Bronchial epithelial cell (primary cell): ENCODE measurements around the gene RGL3. TPM values are rescaled to one million over a fixed set of nuclear protein-coding genes. Genes with fewer than 3 reads are reported as not detected.
A peak's percentile ranks its signal among the peaks of the same experiment; 100 is the strongest.

ENCODE experiments used
- DNase-seq: peaks from one replicate; pipeline ENCODE4 v3.0.0-alpha.2; 2010; ENCODE audit warnings: low read depth
- FAIRE-seq: peaks from 2 replicates; lab custom pipeline; 2011; peaks lifted over from hg19 to GRCh38; lab: Jason Lieb, UNC
- H3K27me3 ChIP-seq: 2 replicates; pipeline ENCODE4 v1.5.1; 2011; ENCODE audit warnings: low read length; ENCODE audit not compliant: control insufficient read depth, insufficient read depth
- H3K36me3 ChIP-seq: 2 replicates; pipeline ENCODE4 v1.5.1; 2011; ENCODE audit warnings: low read length; ENCODE audit not compliant: control insufficient read depth, insufficient read depth
- H3K4me3 ChIP-seq: 2 replicates; pipeline ENCODE4 v1.5.1; 2011; ENCODE audit warnings: mild to moderate bottlenecking, low read depth, low read length, control low read depth
- CTCF ChIP-seq: IDR thresholded peaks from 2 replicates; pipeline ENCODE4 v1.5.1; 2011; ENCODE audit warnings: mild to moderate bottlenecking, moderate library complexity, low read length, control low read depth, inconsistent platforms; ENCODE audit not compliant: insufficient read depth, severe bottlenecking
- total RNA-seq: library from RNA; depleted of rRNA; stranded (reverse); fragments of >200 nt; gene quantifications from 2 replicates; pipeline ENCODE4 v1.2.1, GENCODE V29; 2014

The RGL3 gene
- total RNA-seq, 1 donor from 2014 or later = 0.26 TPM

DNA sequence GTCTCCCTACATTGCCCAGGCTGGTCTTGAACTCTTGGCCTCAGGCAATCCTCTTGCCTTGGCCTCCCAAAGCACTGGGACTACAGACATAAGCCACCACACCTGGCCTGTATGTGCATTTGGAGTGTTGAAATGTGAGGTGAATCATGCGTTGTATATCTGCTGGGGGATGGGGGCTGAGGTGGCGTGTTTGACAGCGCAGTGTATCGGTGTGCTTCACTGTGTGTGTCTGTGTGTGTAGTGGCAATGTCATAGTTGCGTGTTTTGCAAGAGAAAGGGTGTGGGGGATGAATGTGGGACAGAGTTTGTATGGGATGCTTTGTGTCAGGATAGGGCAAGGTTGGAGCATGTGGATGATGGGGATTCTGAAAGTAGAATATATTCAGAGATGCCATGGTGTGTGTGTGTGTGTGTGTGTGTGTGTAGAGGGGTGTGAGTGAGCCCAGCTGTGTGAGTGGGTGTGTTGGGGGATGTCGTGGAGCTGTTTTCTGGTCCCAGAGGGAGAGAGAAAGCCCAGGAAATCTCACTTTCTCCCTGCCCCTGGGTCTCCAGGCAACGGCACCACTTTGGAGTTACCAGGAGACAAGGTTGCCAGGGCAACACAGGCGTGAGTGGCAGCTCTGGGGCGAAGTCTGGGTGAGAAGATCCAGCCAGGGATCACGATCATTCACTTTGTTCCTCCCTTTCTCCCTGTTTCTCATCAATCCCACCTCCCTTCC is 45.8 kb downstream of the RGL3 start:
- no peak overlapping the region for H3K4me3 ChIP-seq
- DNase-seq (peak; percentile 47), FAIRE-seq (no peak)
- TF ChIP-seq CTCF = no peak
- H3K36me3 ChIP-seq = peaks cover 1% of the 10 kb centered on the region
- H3K27me3 ChIP-seq = no peaks in the 10 kb centered on the region

DNA sequence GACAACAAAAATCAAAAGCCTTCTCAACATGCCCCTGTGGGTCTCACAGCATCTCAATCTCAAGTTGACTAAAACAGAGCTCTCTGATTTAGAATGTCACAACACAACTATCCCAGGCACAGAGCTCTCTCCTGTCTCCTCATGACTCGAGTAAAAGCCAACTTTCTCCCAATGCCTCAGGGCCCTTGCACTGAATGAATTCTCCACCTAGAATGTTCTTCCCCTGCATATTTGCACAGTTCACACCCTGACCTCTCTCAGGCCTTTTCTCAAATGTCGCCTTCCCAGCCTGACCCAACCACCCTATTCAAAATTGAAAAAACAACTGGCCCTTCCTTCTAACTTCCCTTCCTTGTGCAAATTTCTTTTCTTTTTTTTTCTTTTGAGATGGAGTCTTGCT is 48.4 kb downstream of the RGL3 start:
- H3K4me3 ChIP-seq = no peak overlapping the region
- H3K27me3 ChIP-seq = no peaks in the 10 kb centered on the region
- FAIRE-seq = no peak
- no peak for DNase-seq
- peaks cover 4% of the 10 kb centered on the region for H3K36me3 ChIP-seq
- no peak for TF ChIP-seq CTCF

DNA sequence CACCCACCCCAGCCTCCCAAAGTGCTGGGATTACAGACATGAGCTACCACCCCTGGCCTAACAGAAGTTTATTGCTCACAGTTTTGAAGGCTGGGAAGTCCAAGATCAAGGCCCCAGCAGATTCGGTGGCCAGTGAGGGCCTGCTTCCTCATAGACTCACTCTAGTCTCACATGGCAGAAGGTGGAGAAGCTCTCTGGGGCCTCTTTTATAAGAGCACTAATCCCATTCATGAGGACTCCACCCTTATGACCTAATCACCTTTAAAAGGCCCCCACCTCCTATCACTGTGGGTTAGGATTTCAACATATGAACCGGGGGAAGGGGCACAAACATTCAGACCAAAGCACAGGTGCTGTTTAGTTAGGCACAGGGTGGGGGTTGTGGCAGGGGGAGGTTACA is 51.6 kb downstream of the RGL3 start:
- Histone ChIP-seq H3K4me3 (no peak overlapping the region), H3K27me3 (no peaks in the 10 kb centered on the region), H3K36me3 (peaks cover 13% of the 10 kb centered on the region)
- no peak for TF ChIP-seq CTCF
- FAIRE-seq (no peak), DNase-seq (no peak)

GRCh38 chr19:11365557-11366117 is 53.5 kb downstream of the RGL3 start:
- Histone ChIP-seq H3K27me3 (no peaks in the 10 kb centered on the region), H3K36me3 (peaks cover 14% of the 10 kb centered on the region), H3K4me3 (no peak overlapping the region)
- DNase-seq (no peak), FAIRE-seq (no peak)
- TF ChIP-seq CTCF = no peak

- H3K36me3 ChIP-seq = peaks cover 14% of the 10 kb centered on the region
- H3K27me3 ChIP-seq = no peaks in the 10 kb centered on the region
- TF ChIP-seq CTCF = no peak
- DNase-seq (no peak), FAIRE-seq (no peak)
- H3K4me3 ChIP-seq = no peak overlapping the region
Observed at GRCh38 chr19:11364935-11365334, 54.2 kb downstream of the RGL3 start.
